ENCODE measurements around the gene POLR2L. TPM values are rescaled to one million over a fixed set of nuclear protein-coding genes. Genes with fewer than 3 reads are reported as not detected.

Gene POLR2L
- total and polyA plus RNA-seq, 3 donors from 2014 or later, result 32.9 to 97.3 (median 48.4) TPM

DNA sequence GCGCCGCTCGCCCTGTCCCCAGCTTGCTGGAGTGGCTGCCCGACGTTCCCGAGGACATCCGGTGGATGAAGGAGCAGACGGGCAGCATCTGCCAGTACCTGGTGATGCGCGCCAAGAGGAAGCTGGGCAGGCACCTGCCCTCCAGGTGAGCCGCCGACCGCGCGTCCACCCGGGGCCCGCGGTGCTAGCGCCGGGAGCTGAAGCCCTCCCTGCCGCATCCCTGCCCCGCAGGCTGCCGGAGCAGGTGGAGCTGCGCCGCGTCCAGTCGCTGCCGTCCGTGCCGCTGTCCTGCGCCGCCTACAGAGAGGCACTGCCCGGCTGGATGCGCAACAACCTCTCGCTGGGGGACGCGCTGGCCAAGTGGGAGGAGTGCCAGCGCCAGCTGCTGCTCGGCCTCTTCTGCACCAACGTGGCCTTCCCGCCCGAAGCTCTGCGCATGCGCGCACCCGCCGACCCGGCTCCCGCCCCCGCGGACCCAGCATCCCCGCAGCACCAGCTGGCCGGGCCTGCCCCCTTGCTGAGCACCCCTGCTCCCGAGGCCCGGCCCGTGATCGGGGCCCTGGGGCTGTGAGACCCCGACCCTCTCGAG lies 17.9 kb downstream of the POLR2L start:
- TF ChIP-seq CTCF (IDR thresholded peaks at IDR 0.05) (no peak), POLR2A (IDR thresholded peaks at IDR 0.05) (no peak)
- peaks cover 24% of the 10 kb centered on the region for H3K4me1 ChIP-seq
- H3K36me3 ChIP-seq (ENCODE audit: low read depth, missing control alignments), result no peaks in the 10 kb centered on the region
- WGBS, 2 donors, result 50 to 69% methylated on average over 2 to 59 of the region's 59 CpGs
- H3K27me3 ChIP-seq, result no peaks in the 10 kb centered on the region
- DNase-seq, result no peak
- H3K4me3 ChIP-seq, result no peak overlapping the region
- no peaks in the 10 kb centered on the region for H3K9me3 ChIP-seq
- H3K27ac ChIP-seq, result no peak overlapping the region
- intact Hi-C loops (cut with DNase I; ENCODE audit: low total_unique reads), result no loop called here

DNA sequence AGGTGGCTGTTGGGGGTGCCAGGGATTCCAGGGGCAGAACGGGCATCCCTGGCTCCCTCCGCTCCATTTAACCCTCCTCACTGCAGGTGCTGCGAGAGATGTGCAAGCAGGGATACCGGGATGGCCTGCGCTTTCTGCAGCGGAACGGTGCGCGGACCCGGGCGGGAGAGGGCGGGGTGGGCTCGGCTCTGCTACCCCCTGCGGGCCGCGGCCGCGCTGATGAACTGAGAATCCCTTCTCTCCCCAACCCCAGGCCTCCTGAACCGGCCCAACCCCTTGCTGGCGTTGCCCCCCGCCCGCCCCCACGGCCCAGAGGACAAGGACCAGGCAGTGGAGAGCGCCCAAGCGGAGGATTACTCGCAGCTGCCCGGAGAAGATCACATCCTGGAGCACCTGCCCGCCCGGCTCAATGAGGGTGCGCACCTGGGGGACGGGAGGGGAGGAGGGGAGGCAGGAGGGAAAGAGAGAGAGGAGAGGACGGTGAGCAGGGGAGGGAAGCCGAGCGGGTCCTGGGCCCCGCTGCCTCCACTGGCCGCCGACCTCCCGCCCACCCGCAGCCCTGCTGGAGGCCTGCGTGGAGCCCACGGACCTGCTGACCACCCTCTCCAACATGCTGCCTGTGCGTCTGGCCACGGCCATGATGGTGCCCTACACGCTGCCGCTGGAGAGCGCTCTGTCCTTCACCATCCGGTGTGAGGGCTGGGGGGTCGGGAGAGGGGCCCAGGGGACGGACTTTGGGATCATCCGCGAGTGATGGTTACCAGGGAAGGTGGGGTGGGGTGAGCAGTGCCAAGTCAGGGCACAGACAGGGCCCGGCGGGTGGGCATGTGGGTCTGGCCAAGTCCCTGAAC lies 18.7 kb downstream of the POLR2L start:
- no peak for TF ChIP-seq CTCF (IDR thresholded peaks at IDR 0.05)
- TF ChIP-seq POLR2A (IDR thresholded peaks at IDR 0.05), result no peak
- Histone ChIP-seq H3K27me3 (no peaks in the 10 kb centered on the region), H3K4me3 (no peak overlapping the region), H3K9me3 (no peaks in the 10 kb centered on the region), H3K36me3 (ENCODE audit: low read depth, missing control alignments) (no peaks in the 10 kb centered on the region), H3K27ac (no peak overlapping the region), H3K4me1 (peaks cover 25% of the 10 kb centered on the region)
- WGBS, 2 donors, result 57 to 67% methylated on average over 24 to 38 of the region's 53 CpGs
- DNase-seq, result no peak
- intact Hi-C loops (cut with DNase I; ENCODE audit: low total_unique reads), result no loop called here

DNA sequence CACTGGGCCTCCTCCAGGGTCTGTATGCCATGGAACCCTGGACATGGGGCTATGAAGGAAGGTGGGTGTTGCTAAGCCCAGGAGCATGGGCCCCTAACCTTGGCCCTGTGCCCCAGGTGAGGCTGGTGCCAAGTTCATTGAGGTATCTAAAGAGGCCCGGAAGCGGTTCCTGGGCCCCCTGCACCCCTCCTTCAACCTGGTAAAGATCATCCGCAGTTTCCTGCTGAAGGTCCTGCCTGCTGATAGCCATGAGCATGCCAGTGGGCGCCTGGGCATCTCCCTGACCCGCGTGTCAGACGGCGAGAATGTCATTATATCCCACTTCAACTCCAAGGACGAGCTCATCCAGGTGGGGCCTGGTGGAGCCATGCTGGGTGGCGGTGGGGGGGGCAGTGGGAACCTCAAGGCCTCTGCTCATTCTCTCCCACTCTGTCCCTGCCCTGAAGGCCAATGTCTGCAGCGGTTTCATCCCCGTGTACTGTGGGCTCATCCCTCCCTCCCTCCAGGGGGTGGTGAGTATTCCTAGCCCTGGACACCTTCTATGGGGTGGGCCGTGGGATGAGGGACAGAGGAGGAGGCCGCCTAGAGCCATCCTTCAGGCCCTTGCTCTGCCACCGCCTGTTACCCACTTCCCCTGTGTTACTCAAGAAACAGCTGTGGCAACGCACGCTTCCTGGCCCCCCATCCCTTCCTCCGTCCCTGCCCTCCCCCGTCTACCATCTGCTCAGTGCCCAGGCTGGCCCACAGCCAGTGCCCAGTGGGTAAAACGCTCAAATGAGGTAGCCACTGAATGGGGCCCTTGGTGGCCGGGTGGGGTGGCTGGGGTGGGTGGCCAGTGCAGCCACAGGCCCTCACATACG lies 20.6 kb downstream of the POLR2L start:
- Histone ChIP-seq H3K27ac (no peak overlapping the region), H3K4me3 (no peak overlapping the region), H3K36me3 (ENCODE audit: low read depth, missing control alignments) (no peaks in the 10 kb centered on the region), H3K27me3 (no peaks in the 10 kb centered on the region), H3K4me1 (peaks cover 24% of the 10 kb centered on the region), H3K9me3 (no peaks in the 10 kb centered on the region)
- no peak for TF ChIP-seq POLR2A (IDR thresholded peaks at IDR 0.05)
- no peak for TF ChIP-seq CTCF (IDR thresholded peaks at IDR 0.05)
- DNase-seq, result no peak
- 67 to 77% methylated on average over 13 to 22 of the region's 22 CpGs for WGBS, 2 donors
- intact Hi-C loops (cut with DNase I; ENCODE audit: low total_unique reads), result no loop called here

GRCh38 chr11:820655-821511 lies 21.4 kb downstream of the POLR2L start:
- 44 to 49% methylated on average over 7 to 11 of the region's 11 CpGs for WGBS, 2 donors
- intact Hi-C loops (cut with DNase I; ENCODE audit: low total_unique reads), result no loop called here

More at GRCh38 chr11:820655-821511, 21.4 kb downstream of the POLR2L start:
- H3K27me3 ChIP-seq, result no peaks in the 10 kb centered on the region
- TF ChIP-seq POLR2A (IDR thresholded peaks at IDR 0.05) (no peak), CTCF (IDR thresholded peaks at IDR 0.05) (no peak)
- peaks cover 24% of the 10 kb centered on the region for H3K4me1 ChIP-seq
- no peak for DNase-seq
- no peaks in the 10 kb centered on the region for H3K36me3 ChIP-seq (ENCODE audit: low read depth, missing control alignments)
- H3K4me3 ChIP-seq, result peak overlapping the region; percentile 97 to 98
- H3K9me3 ChIP-seq, result no peaks in the 10 kb centered on the region
- no peak overlapping the region for H3K27ac ChIP-seq

All from testis (tissue), 3 donors.